ENCODE data around the gene TENM3.

TENM3 gene

DNA sequence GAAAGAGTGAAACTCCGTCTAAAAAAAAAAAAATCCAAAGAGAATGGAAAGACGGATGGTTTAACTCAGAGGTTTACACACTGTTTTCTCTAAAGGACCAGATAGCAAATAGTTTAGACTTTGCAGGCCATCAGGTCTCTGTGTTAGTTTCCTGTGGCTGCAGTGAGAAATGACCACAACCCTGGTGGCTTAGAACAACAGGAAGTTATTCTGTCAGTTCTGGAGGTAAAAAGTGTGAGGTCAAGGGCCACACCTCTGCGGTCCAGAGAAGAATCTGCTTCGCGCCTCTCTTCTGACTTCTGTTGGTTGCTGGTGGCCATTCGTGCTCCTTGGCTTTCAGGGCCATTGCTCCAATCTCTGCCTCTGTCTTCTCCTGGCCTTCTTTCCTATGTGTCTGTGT lies 76.9 kb downstream of the TENM3 start:
- TF ChIP-seq, protein P1, sequence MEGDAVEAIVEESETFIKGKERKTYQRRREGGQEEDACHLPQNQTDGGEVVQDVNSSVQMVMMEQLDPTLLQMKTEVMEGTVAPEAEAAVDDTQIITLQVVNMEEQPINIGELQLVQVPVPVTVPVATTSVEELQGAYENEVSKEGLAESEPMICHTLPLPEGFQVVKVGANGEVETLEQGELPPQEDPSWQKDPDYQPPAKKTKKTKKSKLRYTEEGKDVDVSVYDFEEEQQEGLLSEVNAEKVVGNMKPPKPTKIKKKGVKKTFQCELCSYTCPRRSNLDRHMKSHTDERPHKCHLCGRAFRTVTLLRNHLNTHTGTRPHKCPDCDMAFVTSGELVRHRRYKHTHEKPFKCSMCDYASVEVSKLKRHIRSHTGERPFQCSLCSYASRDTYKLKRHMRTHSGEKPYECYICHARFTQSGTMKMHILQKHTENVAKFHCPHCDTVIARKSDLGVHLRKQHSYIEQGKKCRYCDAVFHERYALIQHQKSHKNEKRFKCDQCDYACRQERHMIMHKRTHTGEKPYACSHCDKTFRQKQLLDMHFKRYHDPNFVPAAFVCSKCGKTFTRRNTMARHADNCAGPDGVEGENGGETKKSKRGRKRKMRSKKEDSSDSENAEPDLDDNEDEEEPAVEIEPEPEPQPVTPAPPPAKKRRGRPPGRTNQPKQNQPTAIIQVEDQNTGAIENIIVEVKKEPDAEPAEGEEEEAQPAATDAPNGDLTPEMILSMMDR (IDR thresholded peaks at IDR 0.05) = no peak
- DNase-seq = no peak
- Mint-ChIP-seq H3K4me3 (no peak overlapping the region), H3K27ac (peak overlapping the region; percentile 73), H3K9me3 (peaks cover 31% of the 10 kb centered on the region), H3K36me3 (ENCODE audit: low read depth) (peaks cover 55% of the 10 kb centered on the region), H3K4me1 (peaks cover 5% of the 10 kb centered on the region), H3K27me3 (ENCODE audit: low read depth, poor library complexity) (peaks cover 4% of the 10 kb centered on the region)

DNA sequence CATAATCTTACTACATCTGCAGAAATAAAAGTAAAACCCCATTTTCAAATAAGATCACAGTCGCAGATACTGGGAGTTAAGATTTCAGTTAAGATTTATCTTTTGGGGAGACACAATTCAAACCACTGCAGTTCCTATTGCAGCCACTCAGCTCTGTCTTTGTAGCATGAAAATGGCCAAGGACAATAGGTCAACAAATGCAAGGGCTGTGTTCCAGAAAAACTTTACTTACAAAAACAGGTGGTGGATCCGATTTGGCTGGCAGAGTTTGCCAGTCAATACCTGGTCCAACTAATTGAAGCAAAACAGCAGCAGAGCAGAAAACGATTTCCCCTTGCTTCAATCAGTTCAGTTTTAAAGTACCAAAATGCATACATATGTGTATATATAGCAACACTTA lies 77.4 kb downstream of the TENM3 start:
- TF ChIP-seq, protein P1 (IDR thresholded peaks at IDR 0.05) = no peak
- Mint-ChIP-seq H3K27me3 (ENCODE audit: low read depth, poor library complexity) (peaks cover 2% of the 10 kb centered on the region), H3K9me3 (peaks cover 27% of the 10 kb centered on the region), H3K36me3 (ENCODE audit: low read depth) (peaks cover 55% of the 10 kb centered on the region), H3K27ac (peak overlapping the region; percentile 73), H3K4me3 (no peak overlapping the region), H3K4me1 (peaks cover 5% of the 10 kb centered on the region)
- DNase-seq = no peak

- TF ChIP-seq, protein P1 (IDR thresholded peaks at IDR 0.05) = no peak
- H3K27ac Mint-ChIP-seq = no peak overlapping the region
- H3K4me1 Mint-ChIP-seq = peaks cover 5% of the 10 kb centered on the region
- H3K27me3 Mint-ChIP-seq (ENCODE audit: low read depth, poor library complexity) = peaks cover 6% of the 10 kb centered on the region
- peaks cover 68% of the 10 kb centered on the region for H3K36me3 Mint-ChIP-seq (ENCODE audit: low read depth)
- no peak for DNase-seq
- no peak overlapping the region for H3K4me3 Mint-ChIP-seq
- H3K9me3 Mint-ChIP-seq = peaks cover 8% of the 10 kb centered on the region
Observed at GRCh38 chr4:182324282-182324681, 81.1 kb downstream of the TENM3 start.

DNA sequence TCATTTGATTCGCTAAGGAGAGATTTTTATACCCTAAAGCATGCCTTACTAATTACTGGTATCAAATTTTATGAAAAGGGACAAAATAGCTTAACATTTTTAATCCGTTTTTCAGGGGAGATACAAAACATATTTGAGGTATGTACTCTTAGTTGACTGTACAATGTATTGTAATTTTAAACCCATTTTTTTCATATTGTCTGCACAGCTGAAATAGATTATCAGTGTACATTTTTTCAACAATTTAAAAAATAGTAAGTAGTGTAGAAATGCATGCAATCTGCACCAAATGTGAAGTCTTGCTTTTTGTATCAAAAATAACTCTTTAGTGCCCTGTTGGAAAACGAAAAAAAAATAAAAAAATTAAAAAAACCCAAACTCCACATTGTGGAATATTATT lies 82.2 kb downstream of the TENM3 start:
- Mint-ChIP-seq H3K36me3 (ENCODE audit: low read depth) (peaks cover 73% of the 10 kb centered on the region), H3K27ac (no peak overlapping the region), H3K9me3 (peaks cover 8% of the 10 kb centered on the region), H3K27me3 (ENCODE audit: low read depth, poor library complexity) (peaks cover 6% of the 10 kb centered on the region), H3K4me1 (peaks cover 2% of the 10 kb centered on the region), H3K4me3 (no peak overlapping the region)
- TF ChIP-seq, protein P1 (IDR thresholded peaks at IDR 0.05) = no peak
- no peak for DNase-seq

DNA sequence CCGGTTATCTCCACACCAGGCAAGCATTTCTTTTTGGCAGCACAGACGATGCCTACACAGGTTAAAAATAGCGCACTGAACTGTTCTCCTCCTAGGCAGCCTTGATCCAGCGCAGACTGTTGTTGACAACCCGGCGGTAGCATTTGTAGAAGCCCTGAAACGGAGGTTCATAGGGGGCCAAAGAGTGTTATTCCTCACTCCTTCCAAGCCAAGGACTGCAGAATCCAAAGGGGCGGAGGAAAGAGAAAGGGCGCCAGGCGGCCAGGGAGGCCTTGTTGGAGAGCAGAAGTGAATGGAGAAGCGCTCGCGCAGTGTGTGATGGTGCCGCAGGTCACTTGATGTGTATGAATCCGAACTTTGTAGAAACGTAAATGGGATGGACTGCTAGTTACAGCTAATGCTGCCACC lies 82.7 kb downstream of the TENM3 start:
- TF ChIP-seq, protein P1 (IDR thresholded peaks at IDR 0.05) = no peak
- no peak overlapping the region for H3K27ac Mint-ChIP-seq
- H3K4me1 Mint-ChIP-seq = no peaks in the 10 kb centered on the region
- H3K36me3 Mint-ChIP-seq (ENCODE audit: low read depth) = peaks cover 76% of the 10 kb centered on the region
- H3K4me3 Mint-ChIP-seq = no peak overlapping the region
- peaks cover 6% of the 10 kb centered on the region for H3K27me3 Mint-ChIP-seq (ENCODE audit: low read depth, poor library complexity)
- no peak for DNase-seq
- peaks cover 8% of the 10 kb centered on the region for H3K9me3 Mint-ChIP-seq

DNA sequence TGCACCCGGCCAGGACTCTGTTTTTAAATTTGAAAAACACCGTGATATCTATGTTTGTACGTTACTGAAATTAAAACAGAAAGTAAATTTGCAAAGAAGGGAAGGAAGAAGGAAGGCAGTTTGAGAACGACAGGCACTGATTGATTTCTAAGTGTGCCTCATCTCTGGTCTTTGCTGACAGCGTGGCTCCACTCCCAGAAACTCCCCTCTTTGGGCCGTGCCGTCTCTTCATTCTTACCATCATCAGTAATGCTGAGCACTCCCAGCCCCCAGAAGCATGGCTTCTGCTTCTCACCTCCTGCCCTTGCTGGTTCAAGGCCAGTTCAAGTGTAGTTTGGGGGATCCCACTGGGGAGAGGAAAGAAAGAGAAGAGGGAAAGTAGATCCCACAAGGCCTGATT lies 85.3 kb downstream of the TENM3 start:
- Mint-ChIP-seq H3K27me3 (ENCODE audit: low read depth, poor library complexity) (peaks cover 6% of the 10 kb centered on the region), H3K4me3 (no peak overlapping the region), H3K36me3 (ENCODE audit: low read depth) (peaks cover 62% of the 10 kb centered on the region), H3K27ac (no peak overlapping the region), H3K4me1 (no peaks in the 10 kb centered on the region), H3K9me3 (no peaks in the 10 kb centered on the region)
- no peak for DNase-seq
- TF ChIP-seq, protein P1 (IDR thresholded peaks at IDR 0.05) = no peak
